Activated T-helper 9 cell treated with anti-CD3 and anti-CD28 coated beads, Interleukin-2, amount 50 U/mL, for 16 hours (primary cell): ENCODE measurements around the gene RUNDC1.
"Not testable (repeated sequence)": the region's sequence is repeated elsewhere in the genome, so short reads cannot be mapped to it uniquely, and the experiment has no call there.

Experiments
- DNase-seq: peaks from one replicate; pipeline ENCODE4 v3.0.0-alpha.2; 2020; ENCODE audit warnings: low read depth

Gene RUNDC1

DNA sequence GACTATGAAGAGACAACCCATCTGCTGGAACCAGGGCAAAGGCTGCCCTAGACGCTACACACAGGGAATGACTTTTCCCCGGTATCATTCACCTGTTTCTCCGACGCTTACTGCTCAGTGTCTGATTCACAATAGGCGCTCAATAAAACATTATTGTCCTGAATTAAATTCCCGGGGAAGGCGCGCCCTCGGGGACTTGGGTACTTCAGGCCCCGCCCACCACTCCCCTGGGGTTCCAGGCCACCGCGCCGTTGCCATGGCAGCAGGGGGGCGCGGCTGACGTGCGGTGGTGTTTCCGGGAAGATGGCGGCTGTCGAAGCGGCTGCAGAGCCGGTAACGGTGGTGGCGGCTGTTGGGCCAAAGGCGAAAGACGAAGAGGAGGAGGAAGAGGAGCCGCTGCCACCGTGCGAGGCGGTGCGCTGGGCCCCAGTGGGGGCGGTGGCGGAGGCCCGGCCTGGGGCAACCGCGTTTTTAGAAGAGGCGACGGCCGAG lies at the start of gene RUNDC1:
RUNDC1 (plus strand) TSS at position 292 of the 492 bp plus-strand sequence; CDS start at position 304, 12 bp downstream.
- DNase-seq: peak; percentile 88

DNA sequence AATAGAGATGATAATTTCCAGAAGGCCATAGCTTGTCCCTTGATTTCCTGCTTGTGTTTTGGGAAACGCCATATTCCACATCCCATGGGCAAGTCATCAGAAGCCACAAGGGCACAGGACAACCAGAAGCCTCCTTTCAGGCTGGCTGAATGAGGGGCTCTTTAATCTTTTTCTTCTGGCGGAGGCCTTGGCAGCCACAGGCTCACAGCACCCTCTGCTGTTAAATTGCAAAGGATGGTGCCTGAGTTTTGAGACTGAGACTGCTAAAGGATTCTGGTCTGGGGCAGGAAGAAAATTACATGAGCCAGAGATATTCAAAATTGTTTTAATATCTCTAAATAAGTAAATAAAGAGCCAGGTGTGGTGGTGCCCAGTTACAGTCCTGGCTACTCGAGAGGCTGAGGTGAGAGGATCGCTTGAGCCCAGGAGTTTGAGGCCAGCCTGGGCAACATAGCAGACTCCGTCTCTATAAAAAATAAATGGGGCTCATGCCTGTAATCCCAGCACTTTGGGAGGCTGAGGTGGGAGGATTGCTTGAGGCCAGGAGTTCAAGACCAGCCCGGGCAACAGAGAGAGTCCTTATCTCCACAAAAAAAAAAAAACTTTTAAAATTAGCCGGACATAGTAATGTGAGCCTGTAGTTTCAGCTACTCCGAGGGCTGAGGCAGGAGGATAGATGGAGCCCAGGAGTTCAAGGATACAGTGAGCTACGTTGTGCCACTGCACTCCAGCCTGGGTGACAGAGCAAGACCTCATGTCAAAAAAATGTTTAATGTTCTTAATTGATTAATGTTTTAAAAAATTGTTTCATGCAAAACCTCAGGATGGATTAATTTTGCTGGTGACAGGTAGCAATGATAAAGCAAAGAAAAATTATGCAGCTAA lies 42.4 kb upstream of the RUNDC1 start:
- no peak for DNase-seq

DNA sequence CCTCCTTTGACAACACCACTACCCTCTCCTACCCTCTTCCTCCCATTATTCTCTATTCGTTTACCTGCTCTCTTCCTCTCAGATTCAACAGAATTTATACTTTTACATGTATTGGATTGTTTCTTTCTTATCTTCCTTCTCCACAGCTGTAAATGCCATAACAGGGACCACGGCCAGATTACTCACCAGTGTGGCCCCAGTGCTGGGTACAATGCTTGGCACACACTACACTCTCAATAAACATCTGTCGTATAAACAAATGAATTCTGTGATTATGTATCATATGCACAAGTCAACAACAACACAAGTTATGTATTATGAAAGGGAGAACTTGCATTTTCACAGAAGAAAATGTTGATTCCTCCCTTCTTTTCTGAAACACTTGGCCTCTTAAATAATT lies 36.2 kb upstream of the RUNDC1 start:
- no peak for DNase-seq

DNA sequence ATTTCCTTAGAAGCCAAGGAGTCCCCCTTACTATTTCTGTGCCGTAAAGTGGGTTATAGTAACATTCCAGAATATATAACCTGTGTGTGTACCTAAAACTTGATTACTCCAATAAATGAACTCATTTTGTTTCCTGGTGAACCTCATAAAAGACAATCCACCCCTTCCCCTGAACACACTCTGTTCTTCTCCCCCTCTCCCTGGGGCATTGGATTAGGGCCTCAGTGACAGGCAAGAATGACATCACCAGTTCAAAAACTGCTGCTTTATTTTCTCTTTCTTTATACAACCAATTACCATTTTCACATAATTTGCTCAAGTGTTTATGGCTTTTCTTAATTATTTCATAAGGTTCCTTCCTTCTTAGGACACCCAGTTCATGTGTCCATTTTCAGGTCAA lies 33.6 kb upstream of the RUNDC1 start:
- no peak for DNase-seq

DNA sequence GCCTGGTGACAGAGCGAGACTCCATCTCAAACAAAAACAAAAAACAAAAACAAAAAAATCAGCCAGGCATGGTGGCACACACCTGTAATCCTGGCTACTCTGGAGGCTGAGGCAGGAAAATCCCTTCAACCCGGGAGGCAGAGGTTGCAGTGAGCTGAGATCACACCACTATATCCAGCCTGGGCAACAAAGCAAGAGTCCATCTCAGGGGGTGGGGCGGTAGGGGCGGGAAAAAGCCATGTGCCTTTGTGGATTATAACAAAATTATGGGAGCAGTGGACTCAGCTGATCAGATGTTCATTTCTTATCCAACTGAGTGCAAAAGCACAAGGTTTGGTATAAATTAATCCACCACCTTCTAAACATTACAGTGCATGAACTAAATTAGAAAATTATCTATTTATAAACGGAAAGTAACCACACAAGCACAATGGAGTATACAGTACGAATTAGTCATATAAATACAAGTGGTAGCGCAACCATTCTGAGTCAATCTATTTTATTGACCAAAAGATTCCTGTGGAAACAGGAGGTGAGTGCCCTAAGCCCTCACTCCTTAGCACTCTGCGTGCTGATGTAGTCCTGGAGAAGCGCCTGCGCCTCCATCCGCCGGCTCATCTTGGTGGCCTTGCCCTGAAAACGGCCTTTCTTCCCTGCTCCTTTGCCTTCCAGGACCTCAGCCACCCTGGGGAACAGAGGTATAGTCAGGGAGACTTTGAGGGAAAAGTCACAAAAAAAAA lies 30.2 kb upstream of the RUNDC1 start:
- no peak for DNase-seq

DNA sequence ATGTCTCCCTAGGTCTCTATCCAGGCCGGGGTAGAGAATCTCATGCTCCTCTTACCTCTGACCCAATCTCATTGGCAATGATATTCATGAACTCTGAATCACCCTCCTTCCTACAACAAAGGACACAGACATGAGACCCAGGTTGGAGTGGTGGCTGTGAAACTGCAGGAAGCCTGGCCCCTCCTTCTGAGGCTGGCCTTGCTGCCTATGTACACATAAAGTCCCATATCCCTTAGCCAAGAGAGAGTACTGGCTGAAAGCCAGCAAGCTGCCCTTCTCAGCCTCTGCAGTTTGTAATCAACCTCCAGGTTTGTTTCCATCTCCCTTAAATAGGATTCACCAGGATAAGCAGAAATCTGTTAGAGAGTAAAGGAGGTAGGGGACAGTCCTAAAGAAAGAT lies 26.7 kb upstream of the RUNDC1 start:
- no peak for DNase-seq

DNA sequence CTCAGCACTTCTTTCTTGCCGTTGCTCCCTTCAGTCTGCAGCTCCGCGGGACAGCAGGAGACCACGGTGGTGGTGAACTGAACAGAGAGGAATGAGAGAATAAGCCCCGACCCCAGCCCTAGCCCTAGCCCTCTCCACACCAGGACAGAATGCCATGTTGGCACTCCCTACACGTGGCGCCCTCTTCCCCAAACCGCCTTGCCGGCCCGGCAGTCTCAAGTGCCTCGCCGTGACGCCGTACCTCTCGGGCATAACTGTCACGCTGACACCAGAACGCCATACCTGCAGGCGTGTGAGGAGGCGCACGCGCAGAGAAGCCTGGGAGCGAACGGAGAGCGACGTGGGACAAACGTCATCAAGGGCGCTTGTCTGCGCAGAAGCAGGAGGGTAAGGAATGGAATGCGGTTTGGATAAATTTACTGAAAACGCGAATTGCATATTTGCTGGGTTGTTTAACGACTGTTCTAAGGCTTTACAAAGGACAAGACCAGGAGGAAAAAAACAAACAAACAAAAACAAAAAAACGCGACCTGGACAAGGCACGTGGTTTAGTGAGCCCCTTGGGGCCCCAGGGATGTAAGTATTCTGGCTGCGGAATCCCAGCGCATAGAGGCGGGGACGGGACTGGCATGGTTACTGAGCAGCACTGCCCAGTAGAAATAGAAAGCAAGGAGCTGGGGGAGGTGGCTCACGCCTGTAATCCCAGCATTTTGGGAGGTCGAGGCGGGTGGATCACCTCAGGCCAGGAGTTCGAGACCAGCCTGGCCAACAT lies 16.0 kb upstream of the RUNDC1 start, which contains the start of gene AARSD1:
AARSD1 (minus strand) TSS at position 294 of the 772 bp plus-strand sequence; CDS start at position 280, 14 bp downstream.
- DNase-seq: peak; percentile 83

DNA sequence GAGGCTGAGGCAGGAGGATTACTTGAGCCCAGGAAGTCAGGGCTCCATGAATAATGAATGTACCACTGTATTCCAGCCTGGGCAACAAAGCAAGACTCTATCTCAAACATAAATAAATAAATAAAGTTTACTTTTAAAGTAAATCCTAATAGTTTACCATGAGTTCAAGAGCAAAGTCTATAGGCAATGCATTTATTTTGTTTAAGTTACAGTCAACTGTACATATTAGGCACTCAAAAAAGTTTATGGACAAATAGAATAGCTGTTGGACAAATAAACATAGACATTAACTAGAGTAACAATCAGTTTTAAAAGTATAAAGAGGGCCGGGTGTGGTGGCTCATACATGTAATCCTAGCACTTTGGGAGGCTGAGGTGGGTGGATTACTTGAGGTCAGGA lies 12.4 kb upstream of the RUNDC1 start:
- no peak for DNase-seq

DNA sequence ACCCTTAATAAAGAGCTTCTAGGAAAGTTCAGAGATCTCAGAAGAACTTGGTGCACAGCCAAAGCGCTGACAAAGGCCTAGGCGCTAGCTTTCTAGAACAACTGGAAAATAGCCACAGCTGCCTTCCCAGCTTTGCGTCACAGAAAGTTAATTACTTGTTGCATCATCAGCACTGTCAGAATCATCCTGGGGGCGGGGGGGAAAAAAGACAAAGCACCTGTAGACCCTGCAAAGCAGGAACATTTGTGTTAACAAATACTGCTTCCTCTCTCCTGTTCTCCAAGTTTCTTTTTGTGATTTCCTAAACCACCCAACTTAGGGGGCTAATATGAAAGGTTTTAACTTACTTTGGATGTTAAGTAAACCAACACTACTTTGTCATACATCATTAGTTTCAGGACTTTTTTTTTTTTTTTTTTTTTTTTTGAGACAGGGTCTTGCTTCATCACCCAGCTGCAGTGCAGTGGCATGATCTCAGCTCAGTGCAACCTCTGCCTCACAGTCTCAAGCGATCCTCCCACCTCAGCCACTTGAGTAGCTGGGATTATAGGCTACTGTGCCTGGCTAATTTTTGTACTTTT lies 11.3 kb upstream of the RUNDC1 start:
- DNase-seq: no peak

DNA sequence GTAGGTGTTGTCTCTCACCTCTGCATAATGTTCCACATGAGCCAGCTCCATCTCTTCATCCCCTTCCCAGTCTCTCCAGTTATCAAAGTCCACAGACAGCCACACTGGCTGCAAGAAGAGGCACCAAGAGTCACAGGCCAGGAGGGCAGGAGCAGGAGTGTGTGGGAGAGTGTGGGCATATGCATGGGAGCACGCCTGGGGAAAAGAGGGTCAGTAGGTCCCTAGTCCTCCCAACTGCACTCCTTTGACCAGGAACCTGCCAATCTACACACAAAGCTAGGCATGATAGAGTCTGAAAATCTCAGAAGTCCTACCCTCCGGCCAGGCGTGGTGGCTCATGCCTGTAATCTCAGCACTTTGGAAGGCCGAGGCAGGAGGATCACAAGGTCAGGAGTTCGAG lies 8.8 kb upstream of the RUNDC1 start:
- no peak for DNase-seq

DNA sequence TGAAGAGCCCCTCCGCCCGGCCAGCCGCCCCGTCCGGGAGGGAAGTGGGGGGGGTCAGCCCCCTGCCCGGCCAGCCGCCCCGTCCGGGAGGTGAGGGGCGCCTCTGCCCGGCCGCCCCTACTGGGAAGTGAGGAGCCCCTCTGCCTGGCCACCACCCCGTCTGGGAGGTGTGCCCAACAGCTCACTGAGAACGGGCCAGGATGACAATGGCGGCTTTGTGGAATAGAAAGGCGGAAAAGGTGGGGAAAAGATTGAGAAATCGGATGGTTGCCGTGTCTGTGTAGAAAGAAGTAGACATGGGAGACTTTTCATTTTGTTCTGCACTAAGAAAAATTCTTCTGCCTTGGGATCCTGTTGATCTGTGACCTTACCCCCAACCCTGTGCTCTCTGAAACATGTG lies 7.0 kb upstream of the RUNDC1 start:
- not testable (repeated sequence) for DNase-seq

DNA sequence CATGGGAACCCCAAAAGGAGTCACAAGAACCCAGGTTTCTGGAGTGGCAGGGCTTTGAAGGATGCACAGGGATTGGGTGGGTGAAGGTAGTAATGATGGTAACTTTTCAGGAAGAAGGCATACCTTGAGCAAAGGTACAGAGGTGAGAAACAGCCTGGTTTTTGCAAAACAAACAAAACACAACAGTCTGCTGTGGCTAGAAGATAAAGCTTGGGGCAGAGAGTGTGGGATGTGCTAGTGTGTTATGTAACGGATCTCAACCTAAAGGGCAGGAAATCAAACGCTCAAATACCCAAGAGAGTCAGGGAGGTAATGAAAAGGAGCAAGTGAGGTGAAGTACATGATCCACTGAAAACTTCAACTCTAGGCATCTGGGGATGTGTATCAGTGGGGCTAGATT lies 5.1 kb upstream of the RUNDC1 start:
- DNase-seq: no peak

DNA sequence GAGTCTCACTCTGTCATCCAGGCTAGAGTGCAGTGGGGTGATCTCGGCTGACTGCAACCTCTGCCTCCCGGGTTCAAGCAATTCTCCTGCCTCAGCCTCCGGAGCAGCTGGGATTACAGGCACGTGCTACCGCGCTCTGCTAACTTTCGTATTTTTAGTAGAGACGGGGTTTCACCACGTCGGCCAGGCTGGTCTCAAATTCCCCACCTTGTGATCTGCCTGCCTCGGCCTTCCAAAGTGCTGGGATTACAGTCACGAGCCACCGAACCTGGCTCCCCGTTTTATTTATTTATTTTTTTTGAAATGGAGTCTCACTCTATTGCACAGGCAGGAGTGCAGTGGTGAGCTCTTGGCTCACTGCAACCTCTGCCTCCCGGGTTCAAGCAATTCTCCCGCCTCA lies 4.7 kb upstream of the RUNDC1 start:
- not testable (repeated sequence) for DNase-seq

DNA sequence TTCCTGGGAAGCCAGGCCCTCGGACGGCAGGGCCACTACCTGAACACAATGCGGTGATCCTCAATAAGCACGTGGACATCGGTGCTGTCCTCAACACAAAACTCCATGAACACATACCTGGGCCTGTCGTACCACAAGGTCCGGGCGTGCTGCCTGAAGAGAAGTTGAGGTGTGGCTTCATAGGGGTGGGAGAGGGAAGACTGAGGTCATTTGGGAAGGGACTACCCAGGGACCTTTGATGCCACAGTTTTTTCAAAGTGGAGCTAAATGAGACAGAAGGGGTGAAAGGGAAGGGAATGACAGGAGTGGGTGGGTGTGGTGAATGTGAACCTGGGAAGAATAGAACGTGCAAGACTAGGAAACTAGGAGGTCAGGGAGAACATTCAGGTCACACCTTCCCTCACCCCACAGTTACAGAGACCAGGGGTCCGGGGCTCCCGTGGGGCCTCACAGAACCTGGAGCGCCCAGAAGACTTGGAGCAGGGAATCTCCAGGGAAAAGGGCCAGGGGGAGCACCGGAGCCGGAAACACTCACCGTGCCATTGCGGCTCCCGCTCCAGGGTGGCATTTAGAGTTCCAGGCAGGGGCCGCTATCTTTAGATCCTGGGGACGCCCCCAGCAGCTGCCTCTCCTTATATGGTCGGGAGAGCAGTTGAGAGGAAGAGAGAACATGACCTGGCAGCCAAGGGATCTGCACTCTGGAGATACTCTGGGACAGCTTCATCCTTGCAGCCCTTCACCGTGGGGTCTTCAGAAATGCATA lies 673 bp upstream of the RUNDC1 start, which contains the start of gene PTGES3L:
PTGES3L (minus strand) TSS at position 570 of the 763 bp plus-strand sequence; CDS start at position 543, 27 bp downstream.
- DNase-seq: no peak

DNA sequence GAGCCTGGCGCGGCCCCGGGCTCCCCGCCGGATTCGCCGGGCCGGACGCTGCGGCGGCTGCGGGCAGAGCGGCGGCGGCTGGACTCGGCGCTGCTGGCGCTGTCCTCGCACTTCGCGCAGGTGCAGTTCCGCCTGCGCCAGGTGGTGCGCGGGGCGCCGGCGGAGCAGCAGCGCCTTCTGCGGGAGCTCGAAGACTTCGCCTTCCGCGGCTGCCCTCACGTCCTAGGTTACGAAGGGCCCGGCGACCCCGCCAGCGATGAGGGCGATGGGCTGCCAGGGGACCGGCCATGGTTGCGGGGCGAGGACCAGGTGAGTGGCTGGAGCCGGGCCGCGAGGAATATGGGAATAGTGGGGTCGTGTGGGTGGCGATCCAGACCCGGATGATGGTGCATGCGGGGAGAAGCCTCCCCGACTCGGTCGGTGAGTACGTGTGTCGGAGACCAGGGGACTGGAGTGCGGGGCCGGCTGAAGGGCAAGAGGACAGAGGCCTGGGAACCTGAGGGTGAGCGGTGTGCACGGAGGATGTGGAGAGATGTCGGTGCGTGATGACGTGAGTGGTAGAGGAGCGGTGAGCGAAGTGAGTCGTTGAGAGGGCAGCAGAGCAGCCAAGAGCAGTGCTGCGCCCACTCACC lies 517 bp downstream of the RUNDC1 start:
- DNase-seq: peak; percentile 35

DNA sequence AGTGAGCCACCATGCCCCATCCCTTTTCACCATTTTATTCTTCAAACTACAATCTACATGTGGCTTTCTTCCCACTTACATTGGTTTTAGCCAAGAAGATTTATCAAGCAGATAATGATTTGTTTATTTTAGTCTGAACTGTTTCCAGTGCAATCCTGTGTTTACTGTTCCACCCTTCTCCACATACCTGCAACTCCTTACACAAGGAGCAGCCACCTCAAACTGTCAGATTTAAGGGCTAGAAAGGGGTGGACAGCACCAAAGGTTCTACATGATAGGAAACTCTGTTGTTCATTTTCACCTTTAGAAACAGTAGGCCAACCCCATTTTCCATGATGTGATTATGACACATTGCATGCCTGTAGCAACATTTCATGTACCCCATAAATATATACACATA lies 1.9 kb downstream of the RUNDC1 start:
- no peak for DNase-seq

DNA sequence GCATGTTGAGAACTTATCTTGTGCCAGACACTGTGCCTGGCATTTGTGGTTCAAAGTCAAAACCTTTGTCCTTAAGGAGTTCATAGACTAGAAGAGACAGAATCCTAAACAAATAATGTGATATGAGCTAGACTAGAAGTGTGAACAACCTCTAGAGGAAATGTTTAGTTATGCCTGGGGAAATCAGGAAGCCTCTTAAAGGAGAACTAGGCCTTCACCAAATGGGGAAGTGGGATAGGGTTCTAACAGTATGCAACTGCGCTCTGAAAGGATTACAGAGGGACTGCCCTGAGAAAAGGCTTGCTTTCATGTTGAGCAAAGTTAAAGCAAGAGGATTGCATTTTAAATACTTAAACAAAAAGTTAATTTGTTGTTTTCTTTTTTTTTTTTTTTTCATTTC lies 4.9 kb downstream of the RUNDC1 start:
- no peak for DNase-seq

DNA sequence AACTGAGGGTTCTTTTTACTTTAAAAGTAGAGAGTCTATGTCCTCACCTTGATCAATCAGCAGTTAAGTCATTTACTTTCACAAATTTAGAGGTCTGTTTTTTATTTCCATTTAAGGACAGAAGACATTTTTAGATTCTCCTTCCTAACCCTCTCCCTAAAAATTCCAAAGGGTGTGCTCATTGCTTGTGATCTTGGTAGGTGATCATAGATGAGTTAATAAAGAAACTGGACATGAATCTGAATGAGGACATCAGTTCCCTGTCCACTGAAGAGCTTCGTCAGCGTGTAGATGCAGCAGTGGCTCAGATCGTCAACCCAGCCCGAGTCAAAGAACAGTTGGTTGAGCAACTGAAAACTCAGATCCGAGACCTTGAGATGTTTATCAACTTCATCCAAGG lies 8.8 kb downstream of the RUNDC1 start:
- DNase-seq: no peak

DNA sequence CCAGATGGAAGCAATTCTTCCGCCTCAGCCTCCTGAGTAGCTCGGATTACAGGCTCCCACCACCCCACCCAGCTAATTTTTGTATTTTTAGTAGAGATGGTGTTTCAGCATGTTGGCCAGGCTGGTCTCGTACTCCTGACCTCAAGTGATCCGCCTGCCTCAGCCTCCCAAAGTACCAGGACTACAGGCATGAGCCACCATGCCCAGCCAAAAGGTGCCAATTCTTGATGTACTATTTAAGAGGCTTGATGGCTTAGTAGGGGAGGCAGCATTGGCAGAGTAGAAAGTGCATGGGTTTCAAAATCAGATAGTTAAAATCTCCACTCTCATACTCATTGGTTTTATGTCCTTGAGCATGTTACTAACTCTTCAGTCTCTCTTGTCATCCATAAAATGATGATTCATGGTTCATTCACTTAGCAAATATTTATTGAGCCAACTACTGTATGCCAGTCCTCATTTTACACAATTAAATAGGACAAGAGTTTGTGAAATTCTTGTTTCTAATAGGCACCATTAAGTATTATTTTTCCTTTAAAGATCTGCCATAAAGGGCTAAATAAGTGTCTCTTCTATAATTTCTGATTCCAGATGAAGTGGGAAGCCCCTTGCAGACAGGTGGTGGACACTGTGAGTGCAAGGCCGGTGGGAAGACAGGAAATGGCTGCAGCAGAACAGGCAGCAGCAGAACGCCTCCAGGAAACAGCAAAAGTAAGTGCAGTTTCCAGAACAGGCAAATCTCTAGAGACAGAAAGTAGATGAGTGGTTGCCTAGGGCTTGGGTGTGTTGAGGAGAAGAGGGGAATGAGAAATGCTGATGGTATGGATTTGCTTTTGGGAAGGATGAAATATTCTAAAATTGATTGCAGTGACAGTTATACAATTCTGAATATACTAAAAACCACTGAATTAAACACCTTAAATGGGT lies 9.6 kb downstream of the RUNDC1 start:
- no peak for DNase-seq
